PC-3 (cell line): Measurements from ENCODE around the gene RB1. TPM values are rescaled to one million over a fixed set of nuclear protein-coding genes. Genes with fewer than 3 reads are reported as not detected.

ENCODE experiments used
- ATAC-seq: fragments of 200-7000 bp; cut with Tn5 transposase; 2 replicates; pipeline ENCODE4 v1.9.1; 2020; ENCODE audit warnings: mild to moderate bottlenecking, moderate library complexity
- BruUV-seq: library from RNA; stranded (reverse); fragments of 400-500 nt; replicated peaks from 2 replicates; lab custom pipeline; 2021; lab: Mats Ljungman, UMichigan
- CTCF ChIA-PET: fragments of 300-600 bp; sonication (Branson Sonifier 250); formaldehyde crosslinking; loops from one replicate; lab custom pipeline; 2022; ENCODE audit warnings: antibody characterized with exemption; lab: Charles Lee
- POLR2A ChIA-PET: fragments of 300-600 bp; sonication (Branson Sonifier 250); formaldehyde crosslinking; loops from one replicate; lab custom pipeline; 2022; ENCODE audit warnings: antibody characterized with exemption; ENCODE audit not compliant: unreplicated experiment; lab: Charles Lee
- DNase-seq: peaks from one replicate; pipeline ENCODE4 v3.0.0-alpha.2; 2015
- H2AFZ ChIP-seq: fragments of 300-600 bp; sonication (generic); 2 replicates; pipeline ENCODE4 v1.6.0; 2016; ENCODE audit warnings: antibody characterized with exemption, low read length
- H3F3A ChIP-seq: fragments of 300-600 bp; sonication (generic); one replicate; pipeline ENCODE4 v1.6.0; 2017; ENCODE audit warnings: antibody characterized with exemption, low read length, control low read depth, mild to moderate bottlenecking; ENCODE audit not compliant: unreplicated experiment
- H3K27ac ChIP-seq: fragments of 300-600 bp; sonication (generic); 2 replicates; pipeline ENCODE4 v1.5.1; 2016; ENCODE audit warnings: mild to moderate bottlenecking, low read length
- H3K27me3 ChIP-seq: fragments of 300-600 bp; sonication (generic); 2 replicates; pipeline ENCODE4 v1.6.1; 2016; ENCODE audit warnings: low read length, mixed read lengths
- H3K36me3 ChIP-seq: fragments of 300-600 bp; sonication (generic); 2 replicates; pipeline ENCODE4 v1.6.1; 2016; ENCODE audit warnings: low read depth, mixed run types, low read length, mixed read lengths
- H3K4me1 ChIP-seq: fragments of 300-600 bp; sonication (generic); 2 replicates; pipeline ENCODE4 v1.5.1; 2016; ENCODE audit warnings: low read length; ENCODE audit not compliant: insufficient read depth
- H3K4me2 ChIP-seq: fragments of 300-600 bp; sonication (generic); 2 replicates; pipeline ENCODE4 v1.6.0; 2016; ENCODE audit warnings: low read length
- H3K4me3 ChIP-seq: fragments of 300-600 bp; sonication (generic); 2 replicates; pipeline ENCODE4 v1.5.1; 2016; ENCODE audit warnings: mild to moderate bottlenecking, low read length, mixed read lengths
- H3K79me2 ChIP-seq: fragments of 300-600 bp; sonication (generic); 2 replicates; pipeline ENCODE4 v1.6.1; 2017; ENCODE audit warnings: low read length, mixed read lengths
- H3K9ac ChIP-seq: fragments of 300-600 bp; sonication (generic); 2 replicates; pipeline ENCODE4 v1.6.0; 2016; ENCODE audit warnings: mild to moderate bottlenecking, low read length
- H3K9me2 ChIP-seq: fragments of 300-600 bp; sonication (generic); replicated peaks from 2 replicates; pipeline ENCODE4 v1.6.1; 2016; ENCODE audit warnings: mixed run types, low read length, mixed read lengths
- H3K9me3 ChIP-seq: fragments of 300-600 bp; sonication (generic); 2 replicates; pipeline ENCODE4 v1.6.1; 2016; ENCODE audit warnings: low read length, mixed read lengths
- H4K20me1 ChIP-seq: fragments of 300-600 bp; sonication (generic); 2 replicates; pipeline ENCODE4 v1.6.1; 2016; ENCODE audit warnings: low read length, mixed read lengths
- EZH2 ChIP-seq: fragments of 300-600 bp; sonication (generic); IDR thresholded peaks from one replicate; pipeline ENCODE4 v1.6.1; 2017; ENCODE audit warnings: antibody characterized with exemption, mild to moderate bottlenecking, low read length; ENCODE audit not compliant: unreplicated experiment
- EZH2phosphoT487 ChIP-seq: fragments of 300-600 bp; sonication (generic); IDR thresholded peaks from 2 replicates; pipeline ENCODE4 v1.6.1; 2018; ENCODE audit warnings: mild to moderate bottlenecking, antibody characterized with exemption, low read length, borderline replicate concordance
- intact Hi-C: fragments of 100-400 bp; cut with micrococcal nuclease; formaldehyde crosslinking; loops from 2 replicates; pipeline ENCODE4 v1.9.0; 2023
- total RNA-seq: library from RNA; depleted of rRNA; stranded (reverse); fragments of >200 nt; gene quantifications from 2 replicates; pipeline ENCODE4 v1.2.3, GENCODE V29; 2014
- TF ChIP-seq, protein P1 (sequence below): fragments of 300-600 bp; sonication (generic); conservative IDR thresholded peaks from 2 replicates; pipeline ENCODE4 v1.5.1; 2017; ENCODE audit warnings: antibody characterized with exemption, low read depth, mild to moderate bottlenecking, low read length

Gene RB1
- total RNA-seq, 1 experiment from 2014 or later, result 14.3 TPM

DNA sequence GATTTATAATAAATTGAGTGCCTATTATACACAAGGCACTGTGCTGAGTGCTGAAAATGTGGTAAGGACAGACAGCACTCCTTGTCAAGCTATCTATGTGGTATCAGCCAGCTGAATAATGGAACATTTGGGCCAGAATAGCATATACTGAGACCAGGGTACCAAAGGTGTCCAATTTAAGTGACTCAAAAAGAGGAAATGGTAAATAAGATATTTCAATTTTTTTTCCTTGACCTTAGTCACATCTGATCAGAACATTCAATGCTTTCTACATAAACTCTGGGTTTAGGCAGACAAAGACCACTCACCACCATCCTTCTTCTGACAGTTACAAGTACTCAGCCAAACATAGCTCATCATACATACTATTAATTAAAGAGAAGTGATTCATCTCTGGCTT, 186.1 kb downstream of the RB1 start:
- peak; percentile 30 for ATAC-seq

DNA sequence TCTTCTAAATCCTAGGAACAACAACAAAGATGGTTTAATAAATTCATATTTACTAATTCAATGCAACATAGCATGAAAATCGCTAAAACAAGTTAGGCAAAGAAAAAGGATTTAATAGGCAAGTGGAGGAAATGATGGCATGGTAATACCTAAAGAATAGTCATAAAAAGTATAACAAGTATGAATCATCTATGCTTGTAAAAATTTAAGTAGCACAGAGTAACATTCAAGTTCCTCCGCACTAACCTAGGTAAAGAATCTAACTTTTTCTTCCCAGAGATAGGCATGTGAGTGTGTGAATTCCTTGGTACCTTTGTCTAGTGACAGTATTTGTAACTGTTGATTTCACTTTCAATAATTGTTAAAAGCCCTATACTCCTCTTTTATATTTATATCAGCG, 186.7 kb downstream of the RB1 start:
- no peaks in the 10 kb centered on the region for H3K36me3 ChIP-seq
- no peaks in the 10 kb centered on the region for H3K79me2 ChIP-seq
- intact Hi-C loops, result loop anchor here (1.0 to 5.0 kb wide), 5 partner anchors 41 to 258 kb away; partner anchors contain the start of genes ITM2B and RCBTB2
- no peak overlapping the region for H2AFZ ChIP-seq
- ChIA-PET POLR2A (interaction anchor here (0.7 kb wide), 1 partner anchor 72 kb away, joined by 3 read pairs; no protein-coding TSS in a partner anchor), CTCF (interaction anchor here (1.0 kb wide), 1 partner anchor 90 kb away, joined by 5 read pairs; no protein-coding TSS in a partner anchor)
- H3K4me1 ChIP-seq, result peaks cover 55% of the 10 kb centered on the region
- peak; percentile 72 for ATAC-seq
- no peaks in the 10 kb centered on the region for H3K9me3 ChIP-seq
- H3K9me2 ChIP-seq, result no peaks in the 10 kb centered on the region
- H3K4me3 ChIP-seq, result no peak overlapping the region
- DNase-seq, result peak; percentile 76
- TF ChIP-seq EZH2 (no peak), EZH2phosphoT487 (no peak)
- TF ChIP-seq, protein P1, sequence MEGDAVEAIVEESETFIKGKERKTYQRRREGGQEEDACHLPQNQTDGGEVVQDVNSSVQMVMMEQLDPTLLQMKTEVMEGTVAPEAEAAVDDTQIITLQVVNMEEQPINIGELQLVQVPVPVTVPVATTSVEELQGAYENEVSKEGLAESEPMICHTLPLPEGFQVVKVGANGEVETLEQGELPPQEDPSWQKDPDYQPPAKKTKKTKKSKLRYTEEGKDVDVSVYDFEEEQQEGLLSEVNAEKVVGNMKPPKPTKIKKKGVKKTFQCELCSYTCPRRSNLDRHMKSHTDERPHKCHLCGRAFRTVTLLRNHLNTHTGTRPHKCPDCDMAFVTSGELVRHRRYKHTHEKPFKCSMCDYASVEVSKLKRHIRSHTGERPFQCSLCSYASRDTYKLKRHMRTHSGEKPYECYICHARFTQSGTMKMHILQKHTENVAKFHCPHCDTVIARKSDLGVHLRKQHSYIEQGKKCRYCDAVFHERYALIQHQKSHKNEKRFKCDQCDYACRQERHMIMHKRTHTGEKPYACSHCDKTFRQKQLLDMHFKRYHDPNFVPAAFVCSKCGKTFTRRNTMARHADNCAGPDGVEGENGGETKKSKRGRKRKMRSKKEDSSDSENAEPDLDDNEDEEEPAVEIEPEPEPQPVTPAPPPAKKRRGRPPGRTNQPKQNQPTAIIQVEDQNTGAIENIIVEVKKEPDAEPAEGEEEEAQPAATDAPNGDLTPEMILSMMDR, result no peak
- peak overlapping the region; percentile 56 for H3K9ac ChIP-seq
- peak overlapping the region; percentile 62 for H3K4me2 ChIP-seq
- BruUV-seq, result no TSS peak
- H3K27me3 ChIP-seq, result no peaks in the 10 kb centered on the region
- peaks cover 19% of the 10 kb centered on the region for H3F3A ChIP-seq
- no peaks in the 10 kb centered on the region for H4K20me1 ChIP-seq
- peak overlapping the region; percentile 88 for H3K27ac ChIP-seq

More for the DNA sequence above, 186.1 kb downstream of the RB1 start:
- peaks cover 49% of the 10 kb centered on the region for H3K4me1 ChIP-seq
- H3K4me2 ChIP-seq, result peak overlapping the region; percentile 62
- ChIA-PET POLR2A (interaction anchor here (0.5 to 0.7 kb wide), 3 partner anchors 73 to 375 kb away, joined by 3 read pairs; no protein-coding TSS in a partner anchor), CTCF (interaction anchor here (1.0 kb wide), 1 partner anchor 90 kb away, joined by 5 read pairs; no protein-coding TSS in a partner anchor)
- no peaks in the 10 kb centered on the region for H3K79me2 ChIP-seq
- peak overlapping the region; percentile 88 for H3K27ac ChIP-seq
- H3K36me3 ChIP-seq, result no peaks in the 10 kb centered on the region
- DNase-seq, result no peak
- H3K4me3 ChIP-seq, result peak overlapping the region; percentile 26; the same call in 1 of the 2 replicates
- BruUV-seq, result no TSS peak
- peaks cover 17% of the 10 kb centered on the region for H3F3A ChIP-seq
- peak overlapping the region; percentile 46 for H3K9ac ChIP-seq
- H4K20me1 ChIP-seq, result no peaks in the 10 kb centered on the region
- no peaks in the 10 kb centered on the region for H3K9me2 ChIP-seq
- H2AFZ ChIP-seq, result no peak overlapping the region
- intact Hi-C loops, result loop anchor here (1.0 to 5.0 kb wide), 5 partner anchors 40 to 257 kb away; partner anchors contain the start of genes ITM2B and RCBTB2
- TF ChIP-seq, protein P1, result no peak
- TF ChIP-seq EZH2phosphoT487 (no peak), EZH2 (no peak)
- no peaks in the 10 kb centered on the region for H3K27me3 ChIP-seq
- H3K9me3 ChIP-seq, result no peaks in the 10 kb centered on the region
